Esophagus muscularis mucosa (tissue), 4 donors: Measurements from ENCODE around the gene VRK3. TPM values are rescaled to one million over a fixed set of nuclear protein-coding genes. Genes with fewer than 3 reads are reported as not detected.

Source experiments
- DNase-seq: peaks from one replicate; pipeline ENCODE4 v3.0.0-alpha.2; 2017; ENCODE audit errors: extremely low spot score
- H3K27ac ChIP-seq, 4 donors: fragments of 200-600 bp; sonication (generic); replicated peaks in 1 of 4; 1 replicate in 3 of 4; 2 replicates in 1 of 4; pipeline ENCODE4 v1.5.1; 2016 to 2019; ENCODE audit warnings: mild to moderate bottlenecking in 1 of 4
- H3K27me3 ChIP-seq, 4 donors: fragments of 200-600 bp; sonication (generic); one replicate each; pipeline versions ENCODE4 v1.5.1 to v1.6.0; 2016 to 2019
- H3K36me3 ChIP-seq, 4 donors: fragments of 200-600 bp; sonication (generic); one replicate each; pipeline ENCODE4 v1.5.1; 2016 to 2019
- H3K4me1 ChIP-seq, 4 donors: fragments of 200-600 bp; sonication (generic); one replicate each; pipeline ENCODE4 v1.5.1; 2016 to 2019
- H3K4me3 ChIP-seq, 4 donors: fragments of 200-600 bp; sonication (generic); 1 replicate in 2 of 4; 2 replicates in 2 of 4; pipeline ENCODE4 v1.5.1; 2016 to 2019; ENCODE audit warnings: mild to moderate bottlenecking in 4 of 4, moderate library complexity in 1 of 4
- H3K9me3 ChIP-seq, 4 donors: fragments of 200-600 bp; sonication (generic); 1 replicate in 3 of 4; 2 replicates in 1 of 4; pipeline ENCODE4 v1.5.1; 2016 to 2019
- EP300 ChIP-seq: sonication (generic); formaldehyde crosslinking; IDR thresholded peaks from one replicate; pipeline ENCODE4 v1.6.1; 2017; ENCODE audit warnings: antibody characterized with exemption
- POLR2A ChIP-seq: fragments of 450-650 bp; IDR thresholded peaks from one replicate; pipeline ENCODE4 v1.6.1; 2017; ENCODE audit warnings: antibody characterized with exemption, moderate library complexity, mild to moderate bottlenecking, low read depth
- POLR2AphosphoS5 ChIP-seq, 2 donors: sonication (generic); formaldehyde crosslinking; IDR thresholded peaks; one replicate each; pipeline ENCODE4 v1.6.1; 2017; ENCODE audit warnings: antibody characterized with exemption in 2 of 2
- WGBS: methylation state at CpG from one replicate; pipeline ENCODE4 v1.1.5; 2018; 5-methylcytosine and 5-hydroxymethylcytosine counted together
- intact Hi-C: fragments of 100-400 bp; cut with DNase I; formaldehyde crosslinking; loops from one replicate; pipeline ENCODE4 v1.15.1; 2023
- total RNA-seq, 4 donors: library from RNA; depleted of rRNA; stranded (reverse); fragments of >200 nt; gene quantifications; one replicate each; pipeline versions ENCODE4 v1.1.0 to v1.2.1, GENCODE V29; 2016
- TF ChIP-seq, protein P1 (sequence below), 3 experiments: fragments of 200-600 bp in 2 of 3; fragments of 450-650 bp in 1 of 3; sonication (generic) in 2 of 3; IDR thresholded peaks; one replicate each; pipeline ENCODE4 v1.5.1; 2017 to 2019; ENCODE audit warnings: antibody characterized with exemption in 3 of 3, mild to moderate bottlenecking in 2 of 3, moderate library complexity in 1 of 3

VRK3 gene
- total RNA-seq, 4 donors from 2014 or later: 20.8 to 27.5 (median 25.5) TPM

DNA sequence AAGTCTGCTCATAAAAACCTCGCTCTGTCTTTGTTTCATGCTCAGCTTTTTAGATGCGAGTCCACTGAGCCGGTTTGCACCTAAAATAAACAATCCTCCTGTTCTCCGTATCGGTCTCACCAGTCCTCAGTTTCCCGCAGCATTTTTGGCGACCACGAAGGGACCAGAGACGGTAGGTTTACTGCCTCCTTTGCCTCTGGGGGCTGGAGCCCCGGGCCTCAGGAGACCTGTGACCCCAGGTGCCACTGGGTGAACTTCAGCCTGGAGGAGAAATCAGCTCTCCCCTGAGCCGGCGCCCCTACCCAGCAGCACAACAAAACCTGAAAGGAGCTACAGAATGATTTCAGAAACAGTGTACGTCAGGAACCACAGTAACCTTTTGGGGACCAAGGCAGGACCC lies 72.3 kb downstream of the VRK3 start:
- TF ChIP-seq POLR2AphosphoS5 (IDR thresholded peaks at IDR 0.05) (no peak), POLR2A (no peak), EP300 (no peak)
- TF ChIP-seq, protein P1, sequence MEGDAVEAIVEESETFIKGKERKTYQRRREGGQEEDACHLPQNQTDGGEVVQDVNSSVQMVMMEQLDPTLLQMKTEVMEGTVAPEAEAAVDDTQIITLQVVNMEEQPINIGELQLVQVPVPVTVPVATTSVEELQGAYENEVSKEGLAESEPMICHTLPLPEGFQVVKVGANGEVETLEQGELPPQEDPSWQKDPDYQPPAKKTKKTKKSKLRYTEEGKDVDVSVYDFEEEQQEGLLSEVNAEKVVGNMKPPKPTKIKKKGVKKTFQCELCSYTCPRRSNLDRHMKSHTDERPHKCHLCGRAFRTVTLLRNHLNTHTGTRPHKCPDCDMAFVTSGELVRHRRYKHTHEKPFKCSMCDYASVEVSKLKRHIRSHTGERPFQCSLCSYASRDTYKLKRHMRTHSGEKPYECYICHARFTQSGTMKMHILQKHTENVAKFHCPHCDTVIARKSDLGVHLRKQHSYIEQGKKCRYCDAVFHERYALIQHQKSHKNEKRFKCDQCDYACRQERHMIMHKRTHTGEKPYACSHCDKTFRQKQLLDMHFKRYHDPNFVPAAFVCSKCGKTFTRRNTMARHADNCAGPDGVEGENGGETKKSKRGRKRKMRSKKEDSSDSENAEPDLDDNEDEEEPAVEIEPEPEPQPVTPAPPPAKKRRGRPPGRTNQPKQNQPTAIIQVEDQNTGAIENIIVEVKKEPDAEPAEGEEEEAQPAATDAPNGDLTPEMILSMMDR (IDR thresholded peaks at IDR 0.05): no peak
- H3K4me3 ChIP-seq: no peak overlapping the region
- intact Hi-C loops: no loop called here
- DNase-seq: no peak
- peaks cover 0 to 36% (median 0%) of the 10 kb centered on the region in 4 donors for H3K27me3 ChIP-seq
- no peaks in the 10 kb centered on the region for H3K36me3 ChIP-seq
- H3K4me1 ChIP-seq: peaks cover 6 to 25% (median 24%) of the 10 kb centered on the region in 4 donors
- H3K27ac ChIP-seq: no peak overlapping the region
- H3K9me3 ChIP-seq: no peaks in the 10 kb centered on the region
- WGBS: 62% methylated on average over 13 of the region's 13 CpGs

DNA sequence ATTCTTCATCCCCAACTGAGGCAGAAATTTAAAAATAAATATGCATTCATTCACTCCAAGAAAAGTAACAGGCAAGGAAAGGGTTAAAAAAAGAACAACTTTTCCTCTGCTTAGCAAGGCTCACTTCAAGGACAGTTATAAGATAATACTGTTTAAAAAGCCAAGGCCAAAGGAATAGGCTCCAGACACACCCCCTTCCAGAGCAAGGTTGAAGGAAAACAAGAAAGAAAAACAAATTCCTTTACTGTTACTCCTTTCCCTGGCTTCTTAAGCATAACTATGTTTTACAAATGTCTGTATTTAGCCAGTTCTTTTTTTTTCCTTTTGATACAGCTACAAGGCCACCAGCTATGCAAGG lies 72.7 kb downstream of the VRK3 start:
- Histone ChIP-seq H3K27ac (no peak overlapping the region), H3K4me3 (no peak overlapping the region), H3K36me3 (no peaks in the 10 kb centered on the region), H3K9me3 (no peaks in the 10 kb centered on the region), H3K4me1 (peaks cover 6 to 25% (median 24%) of the 10 kb centered on the region in 4 donors), H3K27me3 (peaks cover 0 to 39% (median 0%) of the 10 kb centered on the region in 4 donors)
- TF ChIP-seq POLR2A (no peak), EP300 (no peak), POLR2AphosphoS5 (IDR thresholded peaks at IDR 0.05) (no peak)
- TF ChIP-seq, protein P1 (IDR thresholded peaks at IDR 0.05): no peak
- no peak for DNase-seq
- intact Hi-C loops: no loop called here

DNA sequence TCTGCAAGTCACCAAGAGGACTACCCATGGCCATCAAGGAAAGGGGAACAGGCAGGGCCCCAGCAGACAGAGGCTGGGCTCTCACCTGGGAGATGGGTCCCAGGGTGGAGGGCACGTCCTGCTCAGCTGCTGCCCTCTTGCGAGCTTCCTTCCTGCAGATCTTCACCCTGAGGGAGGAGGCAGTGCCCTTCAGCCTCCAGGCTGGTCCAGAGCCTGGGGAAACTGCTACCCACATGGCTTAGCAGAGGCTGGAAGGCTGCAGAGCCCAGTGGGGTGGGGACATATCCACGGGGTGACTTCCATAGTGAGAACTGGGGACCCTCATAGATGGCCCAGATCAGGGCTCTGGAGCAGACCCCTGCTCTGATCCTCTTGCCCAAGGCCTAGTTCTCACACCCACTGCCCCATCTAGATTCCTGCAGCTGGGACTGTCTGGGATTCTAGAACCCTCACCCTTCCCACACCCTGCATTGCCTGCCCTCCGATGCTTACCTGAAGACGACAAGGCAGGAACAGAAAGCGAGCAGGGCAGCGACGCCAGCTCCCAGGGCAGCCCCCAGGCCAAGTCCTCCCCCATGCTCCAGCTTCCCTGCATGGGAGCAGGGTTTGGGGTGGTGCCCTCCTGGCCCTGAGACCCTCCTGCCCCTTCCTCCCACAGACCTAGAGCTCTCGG lies 73.2 kb downstream of the VRK3 start:
- no peaks in the 10 kb centered on the region for H3K36me3 ChIP-seq
- intact Hi-C loops: no loop called here
- WGBS: 74% methylated on average over 5 of the region's 9 CpGs
- peaks cover 0 to 44% (median 0%) of the 10 kb centered on the region in 4 donors for H3K27me3 ChIP-seq
- no peak for DNase-seq
- no peaks in the 10 kb centered on the region for H3K9me3 ChIP-seq
- peaks cover 6 to 25% (median 24%) of the 10 kb centered on the region in 4 donors for H3K4me1 ChIP-seq
- no peak overlapping the region for H3K27ac ChIP-seq
- no peak for TF ChIP-seq POLR2A
- TF ChIP-seq EP300: no peak
- TF ChIP-seq, protein P1 (IDR thresholded peaks at IDR 0.05): no peak
- no peak for TF ChIP-seq POLR2AphosphoS5 (IDR thresholded peaks at IDR 0.05)
- H3K4me3 ChIP-seq: no peak overlapping the region

DNA sequence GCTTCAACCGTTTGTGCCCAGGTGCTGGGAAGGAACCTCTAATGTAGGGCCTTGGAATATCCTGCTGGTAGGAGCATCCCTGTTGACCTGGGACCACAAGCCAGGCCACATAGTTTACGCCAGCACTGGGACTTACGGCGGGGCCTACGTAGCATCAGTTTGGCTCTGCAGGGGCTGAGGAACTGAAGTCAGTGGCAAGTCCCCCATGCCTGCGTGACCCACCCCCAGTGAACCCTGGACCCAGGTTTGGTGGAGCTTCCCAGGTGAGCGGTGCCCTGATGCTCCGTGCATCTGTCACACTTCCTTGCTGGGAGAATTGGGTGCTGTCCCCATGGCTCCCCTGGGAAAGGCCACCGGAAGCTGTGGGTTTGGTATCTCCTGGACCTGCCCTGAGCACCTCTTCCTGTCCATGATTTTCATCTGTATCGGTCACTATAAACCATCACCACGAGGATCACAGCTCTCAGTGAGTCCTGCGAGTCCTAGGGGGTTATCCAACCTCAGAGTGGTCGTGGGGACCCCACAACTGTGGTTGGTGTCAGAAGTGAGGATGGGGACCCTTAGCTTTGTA lies 74.1 kb downstream of the VRK3 start:
- Histone ChIP-seq H3K9me3 (no peaks in the 10 kb centered on the region), H3K36me3 (no peaks in the 10 kb centered on the region), H3K27ac (no peak overlapping the region), H3K4me1 (peaks cover 6 to 25% (median 24%) of the 10 kb centered on the region in 4 donors), H3K4me3 (no peak overlapping the region), H3K27me3 (peaks cover 0 to 46% (median 0%) of the 10 kb centered on the region in 4 donors)
- WGBS: 81% methylated on average over 11 of the region's 13 CpGs
- TF ChIP-seq, protein P1 (IDR thresholded peaks at IDR 0.05): no peak
- TF ChIP-seq EP300: no peak
- no peak for TF ChIP-seq POLR2AphosphoS5 (IDR thresholded peaks at IDR 0.05)
- no peak for TF ChIP-seq POLR2A
- intact Hi-C loops: no loop called here
- DNase-seq: no peak
